A549 (cell line): Measurements from ENCODE around the gene APBA1.

ENCODE experiments used
- CBX8 ChIP-seq: fragments of 200-600 bp; sonication (generic); IDR thresholded peaks from 2 replicates; pipeline ENCODE4 v1.6.1; 2016
- CEBPB ChIP-seq, 2 experiments: fragments of >200 bp in 1 of 2; sonication (Bioruptor Twin) in 1 of 2; formaldehyde crosslinking in 1 of 2; IDR thresholded peaks; 2 replicates each; pipeline ENCODE4 v1.6.1; 2012 to 2016
- EHF ChIP-seq: fragments of 250-450 bp; sonication (Bioruptor Pico); IDR thresholded peaks from 2 replicates; pipeline ENCODE4 v1.5.0; 2020; ENCODE audit warnings: mild to moderate bottlenecking
- ELK1 ChIP-seq: fragments of 150-350 bp; IDR thresholded peaks from 2 replicates; pipeline ENCODE4 v1.6.1; 2014; ENCODE audit warnings: low read depth, mild to moderate bottlenecking, low read length
- EP300 ChIP-seq, 2 experiments: fragments of >200 bp; sonication (Bioruptor Twin); formaldehyde crosslinking; IDR thresholded peaks; 2 replicates in 1 of 2; 3 replicates in 1 of 2; pipeline ENCODE4 v1.6.1; 2016 to 2017
- HDAC2 ChIP-seq: fragments of 200-600 bp; sonication (generic); IDR thresholded peaks from 2 replicates; pipeline ENCODE4 v1.6.1; 2016
- NR3C1 ChIP-seq: fragments of >200 bp; sonication (Bioruptor Twin); formaldehyde crosslinking; IDR thresholded peaks from 3 replicates; pipeline ENCODE4 v1.6.1; 2017
- POLR2A ChIP-seq: IDR thresholded peaks from 2 replicates; pipeline ENCODE4 v1.6.1; 2012; ENCODE audit warnings: mild to moderate bottlenecking, low read length
- USF2 ChIP-seq: fragments of 450-650 bp; IDR thresholded peaks from 2 replicates; pipeline ENCODE4 v1.6.1; 2014; ENCODE audit warnings: antibody characterized with exemption
- TF ChIP-seq, protein P1 (sequence below): fragments of >200 bp; sonication (Bioruptor Twin); formaldehyde crosslinking; IDR thresholded peaks from 3 replicates; pipeline ENCODE4 v1.5.1; 2016
- TF ChIP-seq, protein P2 (sequence below): fragments of 200-600 bp; sonication (generic); IDR thresholded peaks from 2 replicates; pipeline ENCODE4 v1.6.1; 2016; ENCODE audit warnings: antibody characterized with exemption, mild to moderate bottlenecking, moderate library complexity

- TF ChIP-seq, protein P1, sequence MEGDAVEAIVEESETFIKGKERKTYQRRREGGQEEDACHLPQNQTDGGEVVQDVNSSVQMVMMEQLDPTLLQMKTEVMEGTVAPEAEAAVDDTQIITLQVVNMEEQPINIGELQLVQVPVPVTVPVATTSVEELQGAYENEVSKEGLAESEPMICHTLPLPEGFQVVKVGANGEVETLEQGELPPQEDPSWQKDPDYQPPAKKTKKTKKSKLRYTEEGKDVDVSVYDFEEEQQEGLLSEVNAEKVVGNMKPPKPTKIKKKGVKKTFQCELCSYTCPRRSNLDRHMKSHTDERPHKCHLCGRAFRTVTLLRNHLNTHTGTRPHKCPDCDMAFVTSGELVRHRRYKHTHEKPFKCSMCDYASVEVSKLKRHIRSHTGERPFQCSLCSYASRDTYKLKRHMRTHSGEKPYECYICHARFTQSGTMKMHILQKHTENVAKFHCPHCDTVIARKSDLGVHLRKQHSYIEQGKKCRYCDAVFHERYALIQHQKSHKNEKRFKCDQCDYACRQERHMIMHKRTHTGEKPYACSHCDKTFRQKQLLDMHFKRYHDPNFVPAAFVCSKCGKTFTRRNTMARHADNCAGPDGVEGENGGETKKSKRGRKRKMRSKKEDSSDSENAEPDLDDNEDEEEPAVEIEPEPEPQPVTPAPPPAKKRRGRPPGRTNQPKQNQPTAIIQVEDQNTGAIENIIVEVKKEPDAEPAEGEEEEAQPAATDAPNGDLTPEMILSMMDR = no peak
- TF ChIP-seq CBX8 = no peak
- TF ChIP-seq USF2 = no peak
- TF ChIP-seq, protein P2, sequence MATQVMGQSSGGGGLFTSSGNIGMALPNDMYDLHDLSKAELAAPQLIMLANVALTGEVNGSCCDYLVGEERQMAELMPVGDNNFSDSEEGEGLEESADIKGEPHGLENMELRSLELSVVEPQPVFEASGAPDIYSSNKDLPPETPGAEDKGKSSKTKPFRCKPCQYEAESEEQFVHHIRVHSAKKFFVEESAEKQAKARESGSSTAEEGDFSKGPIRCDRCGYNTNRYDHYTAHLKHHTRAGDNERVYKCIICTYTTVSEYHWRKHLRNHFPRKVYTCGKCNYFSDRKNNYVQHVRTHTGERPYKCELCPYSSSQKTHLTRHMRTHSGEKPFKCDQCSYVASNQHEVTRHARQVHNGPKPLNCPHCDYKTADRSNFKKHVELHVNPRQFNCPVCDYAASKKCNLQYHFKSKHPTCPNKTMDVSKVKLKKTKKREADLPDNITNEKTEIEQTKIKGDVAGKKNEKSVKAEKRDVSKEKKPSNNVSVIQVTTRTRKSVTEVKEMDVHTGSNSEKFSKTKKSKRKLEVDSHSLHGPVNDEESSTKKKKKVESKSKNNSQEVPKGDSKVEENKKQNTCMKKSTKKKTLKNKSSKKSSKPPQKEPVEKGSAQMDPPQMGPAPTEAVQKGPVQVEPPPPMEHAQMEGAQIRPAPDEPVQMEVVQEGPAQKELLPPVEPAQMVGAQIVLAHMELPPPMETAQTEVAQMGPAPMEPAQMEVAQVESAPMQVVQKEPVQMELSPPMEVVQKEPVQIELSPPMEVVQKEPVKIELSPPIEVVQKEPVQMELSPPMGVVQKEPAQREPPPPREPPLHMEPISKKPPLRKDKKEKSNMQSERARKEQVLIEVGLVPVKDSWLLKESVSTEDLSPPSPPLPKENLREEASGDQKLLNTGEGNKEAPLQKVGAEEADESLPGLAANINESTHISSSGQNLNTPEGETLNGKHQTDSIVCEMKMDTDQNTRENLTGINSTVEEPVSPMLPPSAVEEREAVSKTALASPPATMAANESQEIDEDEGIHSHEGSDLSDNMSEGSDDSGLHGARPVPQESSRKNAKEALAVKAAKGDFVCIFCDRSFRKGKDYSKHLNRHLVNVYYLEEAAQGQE = no peak
- no peak for TF ChIP-seq EP300 (IDR thresholded peaks at IDR 0.05)
- no peak for TF ChIP-seq ELK1
- no peak for TF ChIP-seq EHF
- no peak for TF ChIP-seq HDAC2
- TF ChIP-seq POLR2A = no peak
- no peak for TF ChIP-seq NR3C1
- no peak for TF ChIP-seq CEBPB (IDR thresholded peaks at IDR 0.05)
Measured at GRCh38 chr9:69671311-69671878, 776 bp downstream of the APBA1 start.
